ENCODE measurements around the gene PLPPR2. TPM values are rescaled to one million over a fixed set of nuclear protein-coding genes. Genes with fewer than 3 reads are reported as not detected.
"Not testable (repeated sequence)": the region's sequence is repeated elsewhere in the genome, so short reads cannot be mapped to it uniquely, and the experiment has no call there.

Gene PLPPR2
- total RNA-seq, 1 donor from 2014 or later, result 21.4 TPM

GRCh38 chr19:11346104-11346940 lies 8.9 kb upstream of the PLPPR2 start, which contains the start of the genes CCDC159 and TMEM205:
TSS of gene CCDC159 (plus strand) at chr19:11346519. CDS start at chr19:11346607, 88 bp downstream.
TSS of gene TMEM205 (minus strand) at chr19:11346268. CDS start at chr19:11345619, 649 bp downstream.
- H3K9me3 Mint-ChIP-seq, result peaks cover 10% of the 10 kb centered on the region
- DNase-seq (ENCODE audit: low spot score in 2 of 2, unreplicated experiment in 2 of 2), result peak; percentile 95 to 96
- H3K27me3 Mint-ChIP-seq (ENCODE audit: low read depth), result peaks cover 3% of the 10 kb centered on the region
- peak within 1 kb of the TSS; percentile 94 for H3K27ac Mint-ChIP-seq
- peaks cover 23% of the 10 kb centered on the region for H3K4me1 Mint-ChIP-seq
- peak within 1 kb of the TSS; percentile 97 for H3K4me3 Mint-ChIP-seq
- H3K36me3 Mint-ChIP-seq, result peaks cover 6% of the 10 kb centered on the region
- no peak for TF ChIP-seq CTCF (IDR thresholded peaks at IDR 0.05; ENCODE audit: unreplicated experiment)

- H3K36me3 Mint-ChIP-seq, result peaks cover 3% of the 10 kb centered on the region
- no peak for TF ChIP-seq CTCF (IDR thresholded peaks at IDR 0.05; ENCODE audit: unreplicated experiment)
- H3K4me1 Mint-ChIP-seq, result peaks cover 23% of the 10 kb centered on the region
- H3K9me3 Mint-ChIP-seq, result peaks cover 10% of the 10 kb centered on the region
- DNase-seq (ENCODE audit: low spot score in 2 of 2, unreplicated experiment in 2 of 2), result no peak
- peaks cover 3% of the 10 kb centered on the region for H3K27me3 Mint-ChIP-seq (ENCODE audit: low read depth)
- peak overlapping the region; percentile 97 for H3K4me3 Mint-ChIP-seq
- H3K27ac Mint-ChIP-seq, result peak overlapping the region; percentile 94
Measured at GRCh38 chr19:11347546-11348039, 7.6 kb upstream of the PLPPR2 start.

GRCh38 chr19:11349171-11349570 lies 6.1 kb upstream of the PLPPR2 start:
- TF ChIP-seq CTCF (IDR thresholded peaks at IDR 0.05; ENCODE audit: unreplicated experiment), result no peak
- Mint-ChIP-seq H3K27ac (no peak overlapping the region), H3K4me1 (peaks cover 23% of the 10 kb centered on the region), H3K27me3 (ENCODE audit: low read depth) (peaks cover 3% of the 10 kb centered on the region), H3K36me3 (peaks cover 2% of the 10 kb centered on the region), H3K4me3 (no peak overlapping the region), H3K9me3 (peaks cover 10% of the 10 kb centered on the region)
- DNase-seq (ENCODE audit: low spot score in 2 of 2, unreplicated experiment in 2 of 2), result no peak

- H3K36me3 Mint-ChIP-seq; H3K4me1 Mint-ChIP-seq; DNase-seq (ENCODE audit: low spot score in 2 of 2, unreplicated experiment in 2 of 2); H3K27ac Mint-ChIP-seq; H3K9me3 Mint-ChIP-seq: not testable (repeated sequence)
- Mint-ChIP-seq H3K27me3 (ENCODE audit: low read depth) (peaks cover 30% of the 10 kb centered on the region), H3K4me3 (peak overlapping the region; percentile 38)
Measured at GRCh38 chr19:11354102-11354501, 1.1 kb upstream of the PLPPR2 start.

GRCh38 chr19:11356074-11356397 lies 804 bp downstream of the PLPPR2 start:
- Mint-ChIP-seq H3K27ac (peak overlapping the region; percentile 32), H3K4me1 (peaks cover 9% of the 10 kb centered on the region), H3K27me3 (ENCODE audit: low read depth) (peaks cover 48% of the 10 kb centered on the region), H3K36me3 (peaks cover 8% of the 10 kb centered on the region), H3K9me3 (no peaks in the 10 kb centered on the region), H3K4me3 (peak overlapping the region; percentile 70)
- no peak for TF ChIP-seq CTCF (IDR thresholded peaks at IDR 0.05; ENCODE audit: unreplicated experiment)
- DNase-seq (ENCODE audit: low spot score in 2 of 2, unreplicated experiment in 2 of 2), result no peak
